Stimulated activated naive CD8-positive, alpha-beta T cell treated with anti-CD3 and anti-CD28 coated beads, Interleukin-15, Interleukin-2, amounts not matched to agents 100 ng/mL and 50 ng/mL, for 24 hours (primary cell): ENCODE results near the gene TDRD6.
"Not testable (repeated sequence)": the region's sequence is repeated elsewhere in the genome, so short reads cannot be mapped to it uniquely, and the experiment has no call there.

ENCODE experiments used
- H3K27ac Mint-ChIP-seq: one replicate; pipeline ENCODE4 v1.8.0; 2021; ENCODE audit warnings: mild to moderate bottlenecking, mixed read lengths
- H3K27me3 Mint-ChIP-seq: one replicate; pipeline ENCODE4 v1.8.0; 2021; ENCODE audit warnings: mixed read lengths
- H3K36me3 Mint-ChIP-seq: one replicate; pipeline ENCODE4 v1.8.0; 2021; ENCODE audit warnings: low read depth, mixed read lengths
- H3K4me1 Mint-ChIP-seq: one replicate; pipeline ENCODE4 v1.8.0; 2021; ENCODE audit warnings: low read depth, mixed read lengths
- H3K4me3 Mint-ChIP-seq: one replicate; pipeline ENCODE4 v1.8.0; 2021; ENCODE audit warnings: mild to moderate bottlenecking, mixed read lengths
- H3K9me3 Mint-ChIP-seq: one replicate; pipeline ENCODE4 v1.8.0; 2021; ENCODE audit warnings: mixed read lengths

TDRD6 gene

GRCh38 chr6:46687619-46688097 lies at the start of gene TDRD6:
TDRD6 (plus strand) TSS chr6:46687885; CDS start chr6:46688129, 244 bp downstream.
- H3K4me3 Mint-ChIP-seq = no peak within 1 kb of the TSS
- peaks cover 21% of the 10 kb centered on the region for H3K27me3 Mint-ChIP-seq
- H3K36me3 Mint-ChIP-seq = no peaks in the 10 kb centered on the region
- H3K27ac Mint-ChIP-seq = no peak within 1 kb of the TSS
- H3K4me1 Mint-ChIP-seq = no peaks in the 10 kb centered on the region
- H3K9me3 Mint-ChIP-seq = no peaks in the 10 kb centered on the region

GRCh38 chr6:46637933-46638332 lies 49.8 kb upstream of the TDRD6 start:
- H3K27me3 Mint-ChIP-seq = peaks cover 37% of the 10 kb centered on the region
- H3K36me3 Mint-ChIP-seq = peaks cover 3% of the 10 kb centered on the region
- no peak overlapping the region for H3K27ac Mint-ChIP-seq
- H3K9me3 Mint-ChIP-seq = peaks cover 4% of the 10 kb centered on the region
- H3K4me3 Mint-ChIP-seq = no peak overlapping the region
- peaks cover 5% of the 10 kb centered on the region for H3K4me1 Mint-ChIP-seq

GRCh38 chr6:46638650-46639049 lies 49.0 kb upstream of the TDRD6 start:
- Mint-ChIP-seq H3K9me3 (peaks cover 5% of the 10 kb centered on the region), H3K36me3 (peaks cover 3% of the 10 kb centered on the region), H3K27ac (no peak overlapping the region), H3K27me3 (peaks cover 38% of the 10 kb centered on the region), H3K4me1 (peaks cover 12% of the 10 kb centered on the region), H3K4me3 (no peak overlapping the region)

- Mint-ChIP-seq H3K4me1 (peaks cover 17% of the 10 kb centered on the region), H3K27me3 (peaks cover 45% of the 10 kb centered on the region), H3K27ac (peak overlapping the region; percentile 90), H3K9me3 (peaks cover 5% of the 10 kb centered on the region), H3K36me3 (peaks cover 3% of the 10 kb centered on the region), H3K4me3 (peak overlapping the region; percentile 28)
Observed at GRCh38 chr6:46642928-46643751, 44.5 kb upstream of the TDRD6 start.

- Mint-ChIP-seq H3K4me3 (no peak overlapping the region), H3K27me3 (peaks cover 36% of the 10 kb centered on the region), H3K36me3 (peaks cover 3% of the 10 kb centered on the region), H3K27ac (no peak overlapping the region), H3K4me1 (peaks cover 17% of the 10 kb centered on the region), H3K9me3 (peaks cover 5% of the 10 kb centered on the region)
Observed at GRCh38 chr6:46645265-46645664, 42.4 kb upstream of the TDRD6 start.

- H3K36me3 Mint-ChIP-seq, H3K4me3 Mint-ChIP-seq, H3K9me3 Mint-ChIP-seq, H3K27ac Mint-ChIP-seq: not testable (repeated sequence)
- Mint-ChIP-seq H3K27me3 (peaks cover 49% of the 10 kb centered on the region), H3K4me1 (peaks cover 21% of the 10 kb centered on the region)
Observed at GRCh38 chr6:46648108-46648507, 39.6 kb upstream of the TDRD6 start.

- H3K4me3 Mint-ChIP-seq = no peak overlapping the region
- H3K27me3 Mint-ChIP-seq = peaks cover 56% of the 10 kb centered on the region
- no peaks in the 10 kb centered on the region for H3K36me3 Mint-ChIP-seq
- H3K27ac Mint-ChIP-seq = no peak overlapping the region
- H3K4me1 Mint-ChIP-seq = peaks cover 17% of the 10 kb centered on the region
- no peaks in the 10 kb centered on the region for H3K9me3 Mint-ChIP-seq
Observed at GRCh38 chr6:46648869-46649492, 38.7 kb upstream of the TDRD6 start.

GRCh38 chr6:46651006-46651405 lies 36.7 kb upstream of the TDRD6 start:
- Mint-ChIP-seq H3K4me3 (no peak overlapping the region), H3K36me3 (no peaks in the 10 kb centered on the region), H3K27me3 (peaks cover 67% of the 10 kb centered on the region), H3K4me1 (peaks cover 15% of the 10 kb centered on the region), H3K27ac (no peak overlapping the region), H3K9me3 (no peaks in the 10 kb centered on the region)

GRCh38 chr6:46651816-46652215 lies 35.9 kb upstream of the TDRD6 start:
- Mint-ChIP-seq H3K36me3 (no peaks in the 10 kb centered on the region), H3K27me3 (peaks cover 59% of the 10 kb centered on the region), H3K4me3 (peak overlapping the region; percentile 79), H3K27ac (no peak overlapping the region), H3K9me3 (no peaks in the 10 kb centered on the region), H3K4me1 (peaks cover 15% of the 10 kb centered on the region)

GRCh38 chr6:46652232-46652602 lies 35.5 kb upstream of the TDRD6 start:
- peaks cover 56% of the 10 kb centered on the region for H3K27me3 Mint-ChIP-seq
- H3K4me1 Mint-ChIP-seq = peaks cover 15% of the 10 kb centered on the region
- H3K4me3 Mint-ChIP-seq = peak overlapping the region; percentile 79
- H3K27ac Mint-ChIP-seq = peak overlapping the region; percentile 29
- H3K36me3 Mint-ChIP-seq = no peaks in the 10 kb centered on the region
- H3K9me3 Mint-ChIP-seq = no peaks in the 10 kb centered on the region

- Mint-ChIP-seq H3K4me1 (peaks cover 15% of the 10 kb centered on the region), H3K9me3 (no peaks in the 10 kb centered on the region), H3K27ac (peak within 1 kb of the TSS; percentile 61), H3K36me3 (no peaks in the 10 kb centered on the region), H3K27me3 (peaks cover 56% of the 10 kb centered on the region), H3K4me3 (peak within 1 kb of the TSS; percentile 79)
Observed at GRCh38 chr6:46652603-46653438, 34.9 kb upstream of the TDRD6 start, which contains the start of the genes CYP39A1 and SLC25A27. CYP39A1 (minus strand) TSS chr6:46652818; CDS start chr6:46652582, 236 bp downstream. SLC25A27 (plus strand) TSS chr6:46652975; CDS start chr6:46653193, 218 bp downstream.

- Mint-ChIP-seq H3K27ac (peak overlapping the region; percentile 61), H3K27me3 (peaks cover 59% of the 10 kb centered on the region)
Observed at GRCh38 chr6:46653439-46654195, 34.1 kb upstream of the TDRD6 start.

GRCh38 chr6:46655803-46656202 lies 31.9 kb upstream of the TDRD6 start:
- Mint-ChIP-seq H3K9me3 (no peaks in the 10 kb centered on the region), H3K4me1 (peaks cover 15% of the 10 kb centered on the region), H3K36me3 (no peaks in the 10 kb centered on the region), H3K4me3 (no peak overlapping the region), H3K27me3 (peaks cover 50% of the 10 kb centered on the region), H3K27ac (no peak overlapping the region)

More at GRCh38 chr6:46653439-46654195, 34.1 kb upstream of the TDRD6 start:
- H3K9me3 Mint-ChIP-seq = no peaks in the 10 kb centered on the region
- H3K4me3 Mint-ChIP-seq = peak overlapping the region; percentile 79
- no peaks in the 10 kb centered on the region for H3K36me3 Mint-ChIP-seq
- H3K4me1 Mint-ChIP-seq = peaks cover 15% of the 10 kb centered on the region

GRCh38 chr6:46657642-46658041 lies 30.0 kb upstream of the TDRD6 start:
- H3K36me3 Mint-ChIP-seq = no peaks in the 10 kb centered on the region
- no peak overlapping the region for H3K27ac Mint-ChIP-seq

More at GRCh38 chr6:46657642-46658041, 30.0 kb upstream of the TDRD6 start:
- Mint-ChIP-seq H3K4me1 (peaks cover 7% of the 10 kb centered on the region), H3K27me3 (peaks cover 32% of the 10 kb centered on the region), H3K4me3 (no peak overlapping the region), H3K9me3 (no peaks in the 10 kb centered on the region)
